ENCODE data around the gene TPRG1. TPM values are rescaled to one million over a fixed set of nuclear protein-coding genes. Genes with fewer than 3 reads are reported as not detected.

Gene TPRG1
- total RNA-seq, 2 donors from 2014 or later: 0.69 to 1.3 TPM

DNA sequence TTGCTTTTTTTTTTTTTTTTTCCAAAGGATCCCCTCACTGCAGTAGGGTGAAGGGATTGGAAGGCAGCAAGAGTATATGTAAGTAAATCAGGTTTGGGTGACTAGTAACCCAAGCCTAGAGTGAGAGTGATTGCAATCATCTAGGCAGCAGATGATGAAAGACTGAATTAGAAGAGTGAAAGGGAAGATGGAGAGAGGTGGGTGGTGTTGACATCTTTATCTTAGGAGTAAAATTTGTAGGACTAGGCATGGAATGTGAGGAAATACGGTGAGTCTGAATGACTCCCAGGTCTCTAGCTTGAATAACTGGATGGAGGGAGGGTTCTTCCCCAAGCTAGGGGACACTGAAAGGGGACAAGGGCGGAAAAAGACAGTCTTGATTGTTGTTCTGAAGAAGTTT lies 63.4 kb downstream of the TPRG1 start:
- H3K36me3 Mint-ChIP-seq (ENCODE audit: low read depth): no peaks in the 10 kb centered on the region
- Histone ChIP-seq H3K9ac (ENCODE audit: extremely low read depth, low read length, poor library complexity, severe bottlenecking) (no peak overlapping the region), H3K27me3 (ENCODE audit: control insufficient read depth, insufficient read depth, low read length, poor library complexity, severe bottlenecking) (no peaks in the 10 kb centered on the region), H3K27ac (ENCODE audit: low read depth, low read length) (no peak overlapping the region), H3K4me1 (ENCODE audit: control insufficient read depth, insufficient read depth, low read length) (peaks cover 5% of the 10 kb centered on the region), H3K36me3 (ENCODE audit: control insufficient read depth, insufficient read depth, low read length) (no peaks in the 10 kb centered on the region), H3K9me3 (ENCODE audit: control insufficient read depth, low read length) (no peaks in the 10 kb centered on the region), H3K4me3 (ENCODE audit: low read length) (no peak overlapping the region)
- no peaks in the 10 kb centered on the region for H3K9me3 Mint-ChIP-seq
- no peak for TF ChIP-seq CTCF (conservative IDR thresholded peaks at IDR 0.05)
- H3K4me3 Mint-ChIP-seq: no peak overlapping the region
- no peak for DNase-seq
- H3K27me3 Mint-ChIP-seq (ENCODE audit: insufficient read depth): peaks cover 2% of the 10 kb centered on the region
- H3K27ac Mint-ChIP-seq: no peak overlapping the region
- peaks cover 15% of the 10 kb centered on the region for H3K4me1 Mint-ChIP-seq
- WGBS, 2 experiments (ENCODE audit: insufficient coverage in 1 of 2, insufficient read length in 1 of 2): 80 to 84% methylated on average over 2 of the region's 2 CpGs

- peaks cover 15% of the 10 kb centered on the region for H3K4me1 Mint-ChIP-seq
These were observed 64.6 kb downstream of the TPRG1 start for GRCh38 chr3:189236352-189236751.

GRCh38 chr3:189237526-189237925 lies 65.8 kb downstream of the TPRG1 start:
- no peak overlapping the region for H3K27ac Mint-ChIP-seq
- no peaks in the 10 kb centered on the region for H3K4me1 ChIP-seq (ENCODE audit: control insufficient read depth, insufficient read depth, low read length)
- no peak overlapping the region for H3K4me3 ChIP-seq (ENCODE audit: low read length)
- no peaks in the 10 kb centered on the region for H3K36me3 Mint-ChIP-seq (ENCODE audit: low read depth)
- peaks cover 2% of the 10 kb centered on the region for H3K27me3 Mint-ChIP-seq (ENCODE audit: insufficient read depth)
- no peaks in the 10 kb centered on the region for H3K27me3 ChIP-seq (ENCODE audit: control insufficient read depth, insufficient read depth, low read length, poor library complexity, severe bottlenecking)
- TF ChIP-seq CTCF (conservative IDR thresholded peaks at IDR 0.05): no peak
- WGBS, 2 experiments (ENCODE audit: insufficient coverage in 1 of 2, insufficient read length in 1 of 2): 93 to 95% methylated on average over 4 of the region's 4 CpGs
- H3K4me3 Mint-ChIP-seq: no peak overlapping the region
- no peak overlapping the region for H3K9ac ChIP-seq (ENCODE audit: extremely low read depth, low read length, poor library complexity, severe bottlenecking)
- peaks cover 6% of the 10 kb centered on the region for H3K9me3 Mint-ChIP-seq
- no peak for DNase-seq
- H3K4me1 Mint-ChIP-seq: peaks cover 4% of the 10 kb centered on the region
- H3K9me3 ChIP-seq (ENCODE audit: control insufficient read depth, low read length): peaks cover 8% of the 10 kb centered on the region
- H3K27ac ChIP-seq (ENCODE audit: low read depth, low read length): no peak overlapping the region
- H3K36me3 ChIP-seq (ENCODE audit: control insufficient read depth, insufficient read depth, low read length): no peaks in the 10 kb centered on the region

More at GRCh38 chr3:189236352-189236751, 64.6 kb downstream of the TPRG1 start:
- no peak for TF ChIP-seq CTCF (conservative IDR thresholded peaks at IDR 0.05)
- no peak overlapping the region for H3K9ac ChIP-seq (ENCODE audit: extremely low read depth, low read length, poor library complexity, severe bottlenecking)
- no peaks in the 10 kb centered on the region for H3K27me3 ChIP-seq (ENCODE audit: control insufficient read depth, insufficient read depth, low read length, poor library complexity, severe bottlenecking)
- H3K27ac ChIP-seq (ENCODE audit: low read depth, low read length): no peak overlapping the region
- Mint-ChIP-seq H3K27ac (no peak overlapping the region), H3K27me3 (ENCODE audit: insufficient read depth) (peaks cover 2% of the 10 kb centered on the region), H3K9me3 (no peaks in the 10 kb centered on the region), H3K36me3 (ENCODE audit: low read depth) (no peaks in the 10 kb centered on the region), H3K4me3 (no peak overlapping the region)
- H3K4me3 ChIP-seq (ENCODE audit: low read length): no peak overlapping the region
- peaks cover 2% of the 10 kb centered on the region for H3K9me3 ChIP-seq (ENCODE audit: control insufficient read depth, low read length)
- peaks cover 5% of the 10 kb centered on the region for H3K4me1 ChIP-seq (ENCODE audit: control insufficient read depth, insufficient read depth, low read length)
- no peak for DNase-seq
- no peaks in the 10 kb centered on the region for H3K36me3 ChIP-seq (ENCODE audit: control insufficient read depth, insufficient read depth, low read length)

Data from endodermal cell (in vitro differentiated cells).